ENCODE data around the gene MPPE1.
"Not testable (repeated sequence)": the region's sequence is repeated elsewhere in the genome, so short reads cannot be mapped to it uniquely, and the experiment has no call there.

Gene MPPE1, protein sequence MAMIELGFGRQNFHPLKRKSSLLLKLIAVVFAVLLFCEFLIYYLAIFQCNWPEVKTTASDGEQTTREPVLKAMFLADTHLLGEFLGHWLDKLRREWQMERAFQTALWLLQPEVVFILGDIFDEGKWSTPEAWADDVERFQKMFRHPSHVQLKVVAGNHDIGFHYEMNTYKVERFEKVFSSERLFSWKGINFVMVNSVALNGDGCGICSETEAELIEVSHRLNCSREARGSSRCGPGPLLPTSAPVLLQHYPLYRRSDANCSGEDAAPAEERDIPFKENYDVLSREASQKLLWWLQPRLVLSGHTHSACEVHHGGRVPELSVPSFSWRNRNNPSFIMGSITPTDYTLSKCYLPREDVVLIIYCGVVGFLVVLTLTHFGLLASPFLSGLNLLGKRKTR

DNA sequence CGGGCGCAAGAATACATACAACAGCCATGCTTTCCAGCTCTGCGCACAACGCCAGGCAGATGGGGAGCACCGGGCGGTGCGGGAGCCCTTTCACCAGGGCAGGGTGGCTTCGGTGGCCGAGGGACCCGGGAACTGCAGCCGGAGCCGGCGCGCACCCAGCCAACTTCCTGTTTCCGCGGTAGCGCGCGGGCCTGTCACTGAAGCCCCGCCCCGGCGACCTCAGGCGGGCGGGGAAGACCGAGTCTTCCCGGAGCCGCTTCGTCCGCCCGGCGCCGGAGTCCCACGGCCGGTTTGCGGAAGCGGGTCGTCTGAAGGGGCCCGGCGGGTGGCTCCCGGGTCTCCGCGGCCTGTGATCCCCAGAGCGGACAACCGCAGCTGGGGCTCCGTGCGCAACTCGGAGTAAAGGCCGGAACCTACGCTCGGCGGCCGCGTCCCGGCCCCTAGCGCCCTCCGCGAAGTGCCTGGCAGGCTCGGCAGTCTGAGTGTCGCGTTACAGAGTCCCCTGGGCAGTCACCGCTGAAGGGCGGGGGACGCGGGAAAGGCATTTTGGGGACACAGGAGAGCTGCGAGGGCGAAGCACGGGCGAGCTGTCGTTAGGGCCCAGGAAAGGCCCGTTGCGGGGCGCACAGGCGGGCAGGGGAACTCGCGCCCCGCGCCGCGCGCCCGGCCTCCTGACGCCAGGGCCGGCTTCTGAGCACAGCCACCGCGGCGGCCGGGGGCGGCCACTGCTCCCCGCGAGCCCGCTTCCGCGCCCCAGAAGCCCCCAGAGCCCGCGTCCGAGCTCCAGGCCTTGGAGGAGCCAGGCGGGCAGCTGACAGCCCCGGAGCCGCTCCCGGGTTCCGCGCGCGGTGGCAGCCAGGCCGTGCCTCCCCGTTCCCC is at the start of gene MPPE1:
MPPE1 (minus strand) TSS at position 136 of the 879 bp plus-strand sequence. CDS start 11,053 bp downstream, outside the sequence.
- peak; percentile 63 to 75 for DNase-seq

DNA sequence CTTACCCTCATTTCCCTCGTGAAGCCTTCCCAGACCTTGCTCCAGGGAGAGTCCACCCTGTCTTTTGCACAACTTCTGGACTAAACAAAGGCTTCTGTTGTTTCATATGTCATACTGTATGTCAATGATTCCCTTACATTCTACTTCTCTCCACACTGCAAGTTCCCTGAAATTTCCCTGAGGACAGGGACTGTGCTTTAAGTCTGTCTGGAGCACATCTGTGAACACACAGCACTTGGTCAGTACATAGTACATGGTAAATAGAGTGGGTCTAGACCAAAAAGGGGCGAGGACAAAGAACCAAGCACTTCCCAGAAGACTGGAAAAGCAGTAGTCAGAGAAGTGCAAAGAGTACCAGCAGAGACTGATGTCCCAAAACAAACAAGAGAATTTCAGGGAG is 49.5 kb upstream of the MPPE1 start:
- no peak for DNase-seq

DNA sequence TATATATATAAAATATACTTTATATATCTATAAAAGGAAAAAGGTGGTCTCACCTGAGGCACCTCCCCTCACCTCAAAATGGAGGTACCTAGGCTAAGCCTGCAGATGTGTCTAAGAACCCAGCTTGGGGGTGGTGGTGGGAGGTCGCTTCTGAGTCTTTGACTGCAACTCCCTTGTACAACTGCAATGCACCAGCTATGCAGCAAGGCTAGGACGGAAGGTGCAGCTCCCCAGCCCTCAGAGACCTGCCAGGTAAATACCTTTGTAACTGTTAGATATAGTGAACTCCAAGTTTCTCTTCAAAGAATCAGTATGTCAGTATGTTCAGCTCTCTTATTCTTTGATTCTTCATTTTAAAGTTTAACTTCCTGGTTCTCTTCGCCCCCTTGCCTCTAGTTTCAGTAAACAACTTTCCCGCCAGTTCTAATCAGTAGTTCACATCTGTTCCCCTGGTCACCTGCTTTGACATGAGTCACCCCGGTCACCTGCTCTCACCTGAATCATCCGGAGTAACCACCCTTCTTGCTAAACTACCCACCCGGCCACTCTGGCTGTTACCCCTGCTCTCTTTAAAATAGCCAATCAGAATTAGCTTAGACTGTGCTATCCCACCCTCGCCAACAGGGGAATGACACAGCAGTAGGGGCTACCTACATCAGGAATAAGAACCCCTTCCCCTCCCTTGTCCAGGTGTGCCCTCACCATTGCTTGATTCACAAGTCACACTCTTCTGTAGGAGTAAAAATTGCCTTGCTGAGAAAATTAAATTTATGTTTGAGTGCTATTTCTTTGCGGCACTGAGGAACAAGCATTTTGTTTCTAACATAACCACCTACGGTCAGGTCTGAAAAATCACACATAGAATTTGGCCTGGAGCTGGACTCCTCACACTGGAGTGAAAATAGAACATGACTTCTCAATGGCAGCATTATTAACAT is 48.5 kb upstream of the MPPE1 start:
- DNase-seq = no peak

DNA sequence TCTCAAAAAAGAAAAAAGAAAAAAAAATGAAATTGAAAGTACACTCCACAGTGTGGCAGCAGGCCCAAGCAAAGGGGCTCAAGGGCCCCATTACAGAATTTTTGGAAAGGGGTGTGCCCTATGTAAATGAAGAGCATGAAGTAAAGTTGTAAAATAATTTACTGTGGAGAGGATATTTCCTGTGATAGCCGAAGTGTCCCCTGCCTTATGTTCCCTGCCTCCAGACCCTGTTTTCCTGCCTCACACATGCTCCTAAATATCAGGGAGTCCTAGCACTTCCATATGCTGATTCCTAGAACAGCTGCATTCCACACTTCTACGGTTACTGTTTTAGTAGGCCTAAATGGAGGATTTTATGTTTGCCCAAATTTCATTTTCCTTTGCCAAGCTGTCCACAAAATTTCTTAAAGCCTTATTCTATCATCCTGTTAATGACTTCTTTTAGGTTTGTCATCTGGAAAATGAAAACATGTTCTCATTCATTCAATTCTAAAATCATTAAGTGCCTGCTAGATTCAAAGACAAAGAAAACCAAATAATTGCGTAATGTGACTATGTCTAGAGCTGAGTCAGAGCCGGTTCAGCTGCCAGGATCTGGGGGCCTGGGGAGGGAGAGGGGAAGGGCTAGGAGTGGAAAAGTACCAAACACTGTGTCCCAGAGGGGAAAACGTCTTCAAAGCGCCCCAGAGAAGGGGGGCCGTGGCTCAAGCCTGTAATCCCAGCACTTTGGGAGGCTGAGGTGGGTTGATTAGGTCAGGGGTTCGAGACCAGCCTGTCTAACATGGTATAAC is 47.3 kb upstream of the MPPE1 start:
- DNase-seq = peak in 1 of 2 experiments; percentile 55

DNA sequence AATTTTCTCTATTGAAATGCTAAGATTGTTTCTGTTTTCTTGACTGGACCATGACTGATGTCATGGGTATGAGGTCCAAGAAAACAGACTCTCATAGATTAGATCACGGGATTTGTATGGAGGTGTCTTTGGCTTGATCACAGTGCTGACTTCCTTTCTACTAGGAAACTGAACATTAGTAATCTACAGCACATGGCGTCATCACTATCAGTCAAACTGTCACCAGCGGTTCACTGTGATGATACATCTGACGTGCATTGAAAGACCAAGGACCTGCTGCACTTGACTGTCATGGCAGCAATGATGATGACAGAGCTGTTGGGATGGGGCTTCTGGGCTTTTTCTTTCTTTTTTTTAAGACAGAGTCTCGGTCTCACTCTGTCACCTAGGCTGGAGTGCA is 45.0 kb upstream of the MPPE1 start:
- DNase-seq = no peak

DNA sequence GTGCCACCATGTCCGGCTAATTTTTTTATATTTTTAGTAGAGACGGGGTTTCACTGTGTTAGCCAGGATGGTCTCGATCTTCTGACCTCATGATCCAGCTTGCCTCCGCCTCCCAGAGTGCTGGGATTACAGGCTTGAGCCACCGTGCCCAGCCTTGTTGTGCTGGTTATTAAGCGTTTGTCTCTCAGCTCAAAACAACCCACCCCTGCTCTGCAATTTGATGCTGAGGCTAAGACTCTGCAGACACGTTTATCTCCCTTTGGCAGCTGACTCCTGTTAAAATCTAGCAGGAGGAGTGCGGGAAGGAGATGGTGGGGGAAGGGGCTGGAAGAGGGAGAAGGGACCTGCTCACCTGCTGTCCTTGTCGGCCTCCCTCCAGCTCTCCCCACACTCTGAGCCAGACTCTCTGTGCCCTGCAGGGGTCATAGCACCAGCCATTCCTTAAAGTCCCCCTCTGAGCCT is 43.3 kb upstream of the MPPE1 start:
- peak in 1 of 2 experiments; percentile 45 for DNase-seq

DNA sequence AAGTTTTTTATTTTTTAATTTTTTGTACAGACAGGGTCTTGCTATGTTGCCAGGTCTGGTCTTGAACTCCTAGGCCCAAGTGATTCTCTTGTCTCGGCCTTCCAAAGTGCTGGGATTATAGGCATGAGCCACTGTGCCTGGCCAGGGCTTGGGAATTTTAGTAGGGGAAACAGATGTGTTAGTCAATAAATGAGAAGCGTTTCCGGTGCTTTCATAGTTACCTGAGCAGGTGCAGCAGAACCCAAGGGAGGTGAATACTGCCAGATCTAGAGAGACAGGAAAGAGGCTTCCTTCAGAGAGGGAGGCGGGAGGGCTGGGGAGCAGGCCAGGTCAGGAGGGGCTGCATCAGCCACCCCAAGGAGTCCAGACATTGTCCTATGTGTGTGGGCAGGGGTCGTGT is 42.7 kb upstream of the MPPE1 start:
- DNase-seq = no peak

DNA sequence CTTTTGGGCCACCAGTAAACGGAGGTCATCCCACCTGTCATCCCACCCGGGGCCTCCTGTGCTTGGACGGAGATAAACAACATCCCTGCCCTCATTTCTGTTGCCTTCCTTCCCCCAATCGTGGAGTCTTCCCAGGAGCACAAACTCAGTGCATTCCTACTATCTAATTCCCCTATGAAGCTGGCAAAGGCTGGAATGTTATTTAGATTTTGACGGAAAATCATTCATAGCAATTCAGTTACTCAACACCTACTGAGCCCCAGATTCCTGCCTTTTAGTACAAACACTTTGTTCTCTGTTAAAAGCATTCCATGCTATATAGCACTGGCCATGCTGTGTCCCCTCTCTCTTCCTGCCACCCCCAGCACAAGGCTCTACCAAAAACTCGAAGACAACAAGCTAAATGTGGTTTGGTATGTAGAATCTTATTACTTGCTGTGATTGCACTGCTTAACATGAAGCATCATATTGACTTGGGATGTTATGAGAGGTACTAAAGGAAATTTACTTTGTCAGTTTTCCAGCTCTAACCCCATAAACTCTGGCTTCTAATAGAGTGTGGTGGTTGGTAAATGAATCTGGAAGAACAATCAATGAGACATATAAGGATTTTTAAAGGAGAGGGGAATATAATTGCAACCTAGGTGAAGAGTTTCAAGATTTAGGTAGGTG is 40.9 kb upstream of the MPPE1 start:
- no peak for DNase-seq

DNA sequence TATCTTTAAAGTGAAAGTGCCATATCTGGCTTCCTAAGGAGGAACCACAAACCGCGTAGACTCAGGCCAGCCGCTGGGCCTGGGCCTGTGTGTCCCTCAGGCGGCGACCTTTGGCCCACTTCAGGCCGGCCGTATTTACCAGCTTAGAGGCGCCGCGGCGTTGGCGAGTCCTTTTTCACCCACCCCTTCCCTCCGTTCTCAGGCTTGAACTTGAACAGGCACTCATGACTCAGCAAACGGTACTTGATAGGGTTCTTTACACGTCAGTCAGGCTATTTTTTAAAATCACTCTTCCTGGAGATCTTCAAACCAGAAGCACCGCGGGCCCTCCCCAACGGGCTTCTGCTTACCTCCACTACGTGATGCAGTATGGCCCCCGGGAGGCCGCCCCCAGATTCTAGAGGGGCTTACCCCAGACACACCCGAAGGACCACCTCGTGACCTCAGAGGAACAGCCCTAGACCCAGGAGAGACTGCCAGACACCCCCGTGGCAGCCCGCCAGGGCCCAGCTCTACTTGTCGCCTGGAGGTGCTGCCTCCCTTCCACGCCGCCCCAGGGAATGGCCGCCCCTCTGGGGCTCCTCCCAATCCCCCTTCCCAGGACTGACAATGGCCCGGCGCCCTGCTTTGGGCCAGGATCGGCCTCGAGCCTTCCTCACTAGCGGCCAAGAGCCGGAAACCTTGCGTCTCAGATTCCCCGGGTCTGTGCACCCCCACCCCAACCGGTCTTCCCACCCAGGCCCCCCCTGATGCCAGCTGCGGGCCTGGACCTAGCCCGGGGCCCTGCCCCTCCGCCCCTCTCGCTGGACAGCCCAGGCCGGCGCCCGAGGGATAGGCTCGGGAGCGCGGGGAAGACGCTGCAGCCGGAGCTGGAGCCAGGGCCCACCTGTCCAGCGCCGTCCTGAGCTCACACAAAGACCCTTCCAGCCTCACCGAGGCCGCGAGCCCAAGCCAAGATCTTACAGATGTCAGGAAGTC is 39.4 kb upstream of the MPPE1 start:
- no peak for DNase-seq

DNA sequence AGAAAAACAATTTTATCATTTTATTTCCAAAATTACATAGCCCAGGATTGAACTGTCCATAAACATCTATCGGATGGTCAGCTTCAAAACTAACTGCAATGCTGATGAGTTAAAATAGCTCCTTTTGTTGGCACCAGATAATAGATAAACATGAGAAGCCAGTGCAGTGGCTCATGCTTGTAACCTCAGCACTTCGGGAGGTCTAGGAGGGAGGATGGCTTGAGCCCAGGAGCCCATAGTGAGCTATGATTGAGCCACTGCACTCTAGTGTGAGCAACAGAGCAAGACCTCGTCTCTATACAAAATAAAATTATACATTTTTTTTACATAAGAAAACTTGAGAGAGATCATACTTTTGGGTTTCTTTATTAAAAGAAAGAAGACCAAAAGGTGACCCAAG is 38.6 kb upstream of the MPPE1 start:
- no peak for DNase-seq

DNA sequence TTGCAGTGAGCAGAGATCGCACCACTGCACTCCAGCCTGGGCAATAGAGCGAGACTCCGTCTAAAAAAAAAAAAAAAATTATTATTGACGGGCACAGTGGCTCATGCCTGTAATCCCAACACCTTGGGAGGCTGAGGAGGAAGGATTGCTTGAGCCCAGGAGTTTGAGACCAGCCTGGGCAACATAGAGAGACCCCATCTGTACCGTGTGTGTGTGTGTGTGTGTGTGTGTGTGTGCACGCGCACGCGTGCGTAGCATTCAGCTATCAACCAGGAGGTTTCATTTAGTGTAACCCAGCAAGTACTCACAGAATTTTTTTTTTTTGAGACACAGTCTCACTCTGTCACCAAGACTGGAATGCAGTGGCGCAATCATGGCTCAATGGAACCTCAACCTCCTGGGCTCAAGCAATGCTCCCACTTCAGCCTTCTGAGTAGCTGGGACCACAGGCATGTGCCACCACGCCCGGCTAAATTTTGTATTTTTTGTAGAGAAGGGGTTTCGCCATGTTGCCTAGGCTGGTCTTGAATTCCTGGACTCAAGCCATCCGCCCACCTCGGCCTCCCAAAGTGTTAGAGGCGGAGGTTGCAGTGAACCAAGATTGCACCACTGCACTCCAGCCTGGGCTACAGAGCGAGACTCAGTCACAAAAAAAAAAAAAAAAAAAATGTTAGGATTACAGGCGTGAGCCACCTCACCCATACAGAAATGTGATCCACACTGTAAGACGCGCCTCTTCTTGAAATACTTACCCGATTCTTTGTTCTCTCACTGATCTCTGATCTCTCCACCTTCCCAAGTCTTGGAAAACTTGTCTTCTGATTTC is 37.9 kb upstream of the MPPE1 start:
- not testable (repeated sequence) for DNase-seq

DNA sequence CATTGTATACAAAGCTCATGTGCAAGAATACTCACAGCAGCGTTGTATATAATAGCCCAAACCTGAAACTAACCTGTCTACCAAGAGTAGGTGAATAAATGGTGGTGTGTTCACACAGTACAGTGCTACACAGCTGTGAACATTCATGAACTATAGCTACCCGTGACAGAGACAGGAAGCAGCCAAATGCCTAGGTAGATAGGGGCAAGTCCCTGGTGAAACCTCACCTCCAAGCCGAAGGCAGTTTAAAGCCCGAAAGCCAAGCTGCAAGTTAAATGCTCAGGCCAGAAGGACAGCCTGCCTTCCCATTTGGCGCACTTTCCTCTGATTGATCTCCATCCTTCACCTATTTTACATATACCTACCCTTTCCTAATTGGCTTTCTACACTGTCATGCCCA is 36.7 kb upstream of the MPPE1 start:
- no peak for DNase-seq

DNA sequence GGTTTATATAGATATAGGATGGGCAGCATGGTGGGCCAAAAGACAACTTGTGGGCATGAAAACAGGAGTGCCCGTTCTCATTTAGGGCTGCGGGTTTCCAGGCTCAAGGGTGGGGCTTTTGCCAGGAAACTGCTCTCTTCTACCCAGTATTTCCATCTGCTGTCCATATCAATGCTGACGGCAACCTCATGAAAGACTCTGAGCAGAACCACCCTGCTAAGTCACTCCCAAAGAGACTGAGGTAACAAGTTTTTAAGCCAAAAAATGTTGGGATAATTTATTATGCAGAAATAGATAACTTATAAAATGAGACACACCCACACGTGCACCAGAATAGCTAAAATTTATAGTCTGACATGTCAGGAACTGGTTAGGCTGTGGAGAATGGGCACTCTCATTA is 36.1 kb upstream of the MPPE1 start:
- no peak for DNase-seq

DNA sequence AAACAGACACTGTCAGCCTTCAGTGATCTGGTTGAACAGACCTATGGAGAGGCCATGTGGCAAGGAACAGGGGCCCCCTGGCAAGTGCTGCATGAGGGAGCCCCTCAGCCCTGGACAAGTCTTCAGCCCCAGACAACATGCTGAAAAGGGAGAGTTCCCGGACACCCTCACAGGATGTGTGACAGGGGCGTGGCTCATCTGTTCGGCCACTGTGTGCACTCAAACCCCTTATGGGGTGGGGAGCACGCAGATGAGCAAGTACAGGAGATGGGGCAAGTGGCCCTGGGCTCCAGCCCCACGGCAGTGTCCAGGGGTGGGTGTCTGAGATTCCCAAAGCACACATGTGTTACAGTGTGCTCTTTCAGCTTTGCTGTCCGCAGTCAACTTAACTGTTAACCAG is 35.4 kb upstream of the MPPE1 start:
- no peak for DNase-seq

DNA sequence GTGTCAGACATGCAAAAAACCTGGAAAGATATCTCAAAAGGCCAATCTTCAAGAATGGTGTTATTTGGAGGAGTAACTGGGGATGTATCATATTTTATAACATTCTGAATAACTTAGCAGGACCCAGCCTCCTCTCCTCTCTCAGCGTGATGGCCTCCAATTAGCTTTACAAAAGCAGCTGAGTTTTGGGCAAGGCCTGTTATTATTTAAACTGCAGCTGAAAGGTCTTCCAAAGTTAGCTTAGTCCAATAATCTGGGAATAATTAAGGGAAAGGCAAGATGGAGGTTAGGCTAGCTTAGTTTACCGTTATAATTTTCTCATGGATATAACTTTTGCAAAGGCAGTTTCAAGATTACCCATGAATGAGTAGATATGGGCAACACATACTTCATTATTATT is 32.8 kb upstream of the MPPE1 start:
- no peak for DNase-seq

DNA sequence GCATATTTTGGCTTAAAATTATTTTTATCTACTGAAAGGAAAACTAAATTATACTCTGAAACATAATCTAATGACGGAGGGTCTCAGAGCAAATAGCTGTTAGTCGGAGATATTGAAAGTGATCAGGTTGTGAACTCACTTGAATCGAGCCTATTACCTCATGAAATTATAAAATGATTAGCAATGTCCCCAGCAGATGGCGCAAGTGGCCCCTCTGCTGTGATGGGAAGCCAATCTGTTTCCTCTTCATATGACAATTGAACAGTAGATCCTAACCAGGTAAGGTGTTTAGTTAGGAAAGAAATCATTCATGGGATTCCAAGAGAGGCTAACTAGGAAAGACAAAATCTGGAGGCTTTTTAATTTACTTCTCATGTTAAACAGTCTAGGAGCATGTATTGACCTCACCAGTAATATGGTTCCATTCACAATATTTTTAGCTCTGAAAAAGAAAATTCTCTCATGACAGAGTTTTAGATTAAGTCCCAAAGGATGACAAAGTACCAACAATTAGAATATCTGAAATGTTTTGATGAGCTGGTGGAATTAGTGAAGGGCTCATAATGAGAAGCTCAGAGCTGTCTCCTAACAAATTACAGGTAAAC is 29.9 kb upstream of the MPPE1 start:
- DNase-seq = peak; percentile 11 to 68

DNA sequence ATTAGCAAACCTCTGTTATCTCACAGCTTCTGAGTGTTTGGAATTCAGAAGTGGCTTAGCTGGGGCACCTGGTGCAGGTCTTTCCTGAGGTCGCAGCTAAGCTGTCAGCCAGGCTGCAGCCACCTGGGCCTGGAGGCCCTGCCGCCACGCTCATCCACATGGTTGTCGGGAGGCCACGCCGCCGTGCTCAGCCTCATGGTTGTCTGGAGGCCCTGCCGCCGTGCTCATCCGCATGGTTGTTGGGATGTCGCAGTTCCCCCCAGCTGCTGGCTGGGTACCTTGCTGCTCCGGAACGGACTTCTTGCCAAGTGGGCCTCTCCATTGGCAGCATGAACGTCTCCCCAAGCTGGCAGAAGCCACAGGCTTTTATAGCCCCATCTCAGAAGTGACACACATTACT is 24.3 kb upstream of the MPPE1 start:
- no peak for DNase-seq

DNA sequence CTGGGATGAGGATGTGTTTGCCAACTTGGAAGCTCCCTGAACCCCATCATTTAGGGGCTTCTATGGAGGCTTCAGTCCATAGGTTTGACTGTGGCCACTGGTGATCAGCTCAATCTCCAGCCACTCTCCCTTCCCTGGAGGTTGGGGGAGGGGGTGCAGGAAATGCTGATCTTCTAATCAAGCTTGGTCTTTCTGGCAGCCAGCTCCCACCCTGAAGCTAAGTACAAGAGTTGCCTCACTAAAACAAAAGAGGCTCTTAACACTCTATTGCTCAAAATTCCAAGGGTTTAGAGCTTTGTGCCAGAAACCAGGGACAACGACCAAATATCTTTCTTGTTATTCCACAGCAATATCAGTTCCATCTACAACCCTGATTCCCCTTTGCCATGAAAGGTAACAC is 19.4 kb upstream of the MPPE1 start:
- no peak for DNase-seq
